DND-41 (cell line): ENCODE data around the gene HS3ST1.

Source experiments
- CTCF ChIP-seq: IDR thresholded peaks from 2 replicates; pipeline ENCODE4 v1.5.1; 2012; ENCODE audit warnings: borderline replicate concordance, low read length, moderate library complexity, mild to moderate bottlenecking; ENCODE audit not compliant: poor library complexity, severe bottlenecking; ENCODE audit errors: extremely low read depth
- EZH2 ChIP-seq: IDR thresholded peaks from 3 replicates; pipeline ENCODE4 v1.6.1; 2012; ENCODE audit warnings: borderline replicate concordance, low read depth, mild to moderate bottlenecking, moderate library complexity, low read length, inconsistent platforms; ENCODE audit not compliant: severe bottlenecking

GRCh38 chr4:11427121-11427996, 1.3 kb downstream of the HS3ST1 start:
- no peak for TF ChIP-seq CTCF
- TF ChIP-seq EZH2, result no peak
